ENCODE results near the gene PARP2. TPM values are rescaled to one million over a fixed set of nuclear protein-coding genes. Genes with fewer than 3 reads are reported as not detected.

The PARP2 gene
- total and polyA plus RNA-seq, 2 of the 8 experiments (the other 6 are each of a cell fraction or from before 2014, with no cell fraction given) = 27.7 to 41.7 TPM

DNA sequence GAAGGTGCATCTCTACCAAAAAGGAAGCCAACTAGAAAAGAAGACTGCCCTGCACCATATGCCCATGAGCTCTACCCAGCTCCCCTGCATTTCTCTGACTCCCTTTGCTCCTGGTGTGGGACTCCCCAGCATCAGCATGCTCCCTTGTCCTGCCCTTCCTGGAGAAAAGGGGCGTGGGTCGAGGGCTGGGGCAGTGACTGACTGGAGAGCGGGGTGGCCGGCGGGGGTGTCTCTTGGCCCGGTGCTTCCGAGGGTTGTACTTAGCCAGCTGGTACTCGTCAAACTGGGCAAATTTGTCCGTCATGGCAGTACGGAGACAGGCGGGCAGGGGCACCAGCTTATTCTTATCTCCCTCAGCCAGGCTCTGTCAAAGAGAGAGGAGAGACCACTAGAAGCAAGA is 60.1 kb downstream of the PARP2 start (continued):
- TF ChIP-seq, protein P1, sequence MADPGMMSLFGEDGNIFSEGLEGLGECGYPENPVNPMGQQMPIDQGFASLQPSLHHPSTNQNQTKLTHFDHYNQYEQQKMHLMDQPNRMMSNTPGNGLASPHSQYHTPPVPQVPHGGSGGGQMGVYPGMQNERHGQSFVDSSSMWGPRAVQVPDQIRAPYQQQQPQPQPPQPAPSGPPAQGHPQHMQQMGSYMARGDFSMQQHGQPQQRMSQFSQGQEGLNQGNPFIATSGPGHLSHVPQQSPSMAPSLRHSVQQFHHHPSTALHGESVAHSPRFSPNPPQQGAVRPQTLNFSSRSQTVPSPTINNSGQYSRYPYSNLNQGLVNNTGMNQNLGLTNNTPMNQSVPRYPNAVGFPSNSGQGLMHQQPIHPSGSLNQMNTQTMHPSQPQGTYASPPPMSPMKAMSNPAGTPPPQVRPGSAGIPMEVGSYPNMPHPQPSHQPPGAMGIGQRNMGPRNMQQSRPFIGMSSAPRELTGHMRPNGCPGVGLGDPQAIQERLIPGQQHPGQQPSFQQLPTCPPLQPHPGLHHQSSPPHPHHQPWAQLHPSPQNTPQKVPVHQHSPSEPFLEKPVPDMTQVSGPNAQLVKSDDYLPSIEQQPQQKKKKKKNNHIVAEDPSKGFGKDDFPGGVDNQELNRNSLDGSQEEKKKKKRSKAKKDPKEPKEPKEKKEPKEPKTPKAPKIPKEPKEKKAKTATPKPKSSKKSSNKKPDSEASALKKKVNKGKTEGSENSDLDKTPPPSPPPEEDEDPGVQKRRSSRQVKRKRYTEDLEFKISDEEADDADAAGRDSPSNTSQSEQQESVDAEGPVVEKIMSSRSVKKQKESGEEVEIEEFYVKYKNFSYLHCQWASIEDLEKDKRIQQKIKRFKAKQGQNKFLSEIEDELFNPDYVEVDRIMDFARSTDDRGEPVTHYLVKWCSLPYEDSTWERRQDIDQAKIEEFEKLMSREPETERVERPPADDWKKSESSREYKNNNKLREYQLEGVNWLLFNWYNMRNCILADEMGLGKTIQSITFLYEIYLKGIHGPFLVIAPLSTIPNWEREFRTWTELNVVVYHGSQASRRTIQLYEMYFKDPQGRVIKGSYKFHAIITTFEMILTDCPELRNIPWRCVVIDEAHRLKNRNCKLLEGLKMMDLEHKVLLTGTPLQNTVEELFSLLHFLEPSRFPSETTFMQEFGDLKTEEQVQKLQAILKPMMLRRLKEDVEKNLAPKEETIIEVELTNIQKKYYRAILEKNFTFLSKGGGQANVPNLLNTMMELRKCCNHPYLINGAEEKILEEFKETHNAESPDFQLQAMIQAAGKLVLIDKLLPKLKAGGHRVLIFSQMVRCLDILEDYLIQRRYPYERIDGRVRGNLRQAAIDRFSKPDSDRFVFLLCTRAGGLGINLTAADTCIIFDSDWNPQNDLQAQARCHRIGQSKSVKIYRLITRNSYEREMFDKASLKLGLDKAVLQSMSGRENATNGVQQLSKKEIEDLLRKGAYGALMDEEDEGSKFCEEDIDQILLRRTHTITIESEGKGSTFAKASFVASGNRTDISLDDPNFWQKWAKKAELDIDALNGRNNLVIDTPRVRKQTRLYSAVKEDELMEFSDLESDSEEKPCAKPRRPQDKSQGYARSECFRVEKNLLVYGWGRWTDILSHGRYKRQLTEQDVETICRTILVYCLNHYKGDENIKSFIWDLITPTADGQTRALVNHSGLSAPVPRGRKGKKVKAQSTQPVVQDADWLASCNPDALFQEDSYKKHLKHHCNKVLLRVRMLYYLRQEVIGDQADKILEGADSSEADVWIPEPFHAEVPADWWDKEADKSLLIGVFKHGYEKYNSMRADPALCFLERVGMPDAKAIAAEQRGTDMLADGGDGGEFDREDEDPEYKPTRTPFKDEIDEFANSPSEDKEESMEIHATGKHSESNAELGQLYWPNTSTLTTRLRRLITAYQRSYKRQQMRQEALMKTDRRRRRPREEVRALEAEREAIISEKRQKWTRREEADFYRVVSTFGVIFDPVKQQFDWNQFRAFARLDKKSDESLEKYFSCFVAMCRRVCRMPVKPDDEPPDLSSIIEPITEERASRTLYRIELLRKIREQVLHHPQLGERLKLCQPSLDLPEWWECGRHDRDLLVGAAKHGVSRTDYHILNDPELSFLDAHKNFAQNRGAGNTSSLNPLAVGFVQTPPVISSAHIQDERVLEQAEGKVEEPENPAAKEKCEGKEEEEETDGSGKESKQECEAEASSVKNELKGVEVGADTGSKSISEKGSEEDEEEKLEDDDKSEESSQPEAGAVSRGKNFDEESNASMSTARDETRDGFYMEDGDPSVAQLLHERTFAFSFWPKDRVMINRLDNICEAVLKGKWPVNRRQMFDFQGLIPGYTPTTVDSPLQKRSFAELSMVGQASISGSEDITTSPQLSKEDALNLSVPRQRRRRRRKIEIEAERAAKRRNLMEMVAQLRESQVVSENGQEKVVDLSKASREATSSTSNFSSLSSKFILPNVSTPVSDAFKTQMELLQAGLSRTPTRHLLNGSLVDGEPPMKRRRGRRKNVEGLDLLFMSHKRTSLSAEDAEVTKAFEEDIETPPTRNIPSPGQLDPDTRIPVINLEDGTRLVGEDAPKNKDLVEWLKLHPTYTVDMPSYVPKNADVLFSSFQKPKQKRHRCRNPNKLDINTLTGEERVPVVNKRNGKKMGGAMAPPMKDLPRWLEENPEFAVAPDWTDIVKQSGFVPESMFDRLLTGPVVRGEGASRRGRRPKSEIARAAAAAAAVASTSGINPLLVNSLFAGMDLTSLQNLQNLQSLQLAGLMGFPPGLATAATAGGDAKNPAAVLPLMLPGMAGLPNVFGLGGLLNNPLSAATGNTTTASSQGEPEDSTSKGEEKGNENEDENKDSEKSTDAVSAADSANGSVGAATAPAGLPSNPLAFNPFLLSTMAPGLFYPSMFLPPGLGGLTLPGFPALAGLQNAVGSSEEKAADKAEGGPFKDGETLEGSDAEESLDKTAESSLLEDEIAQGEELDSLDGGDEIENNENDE (IDR thresholded peaks at IDR 0.05; ENCODE audit: insufficient replicate concordance, low read length) = no peak
- TF ChIP-seq KDM1A (IDR thresholded peaks at IDR 0.05; ENCODE audit: borderline replicate concordance, low read length) (no peak), BRCA1 (IDR thresholded peaks at IDR 0.05; ENCODE audit: low read depth, low read length) (no peak)

All from H1 (cell line).